ENCODE data around the gene XPC.

Gene XPC

DNA sequence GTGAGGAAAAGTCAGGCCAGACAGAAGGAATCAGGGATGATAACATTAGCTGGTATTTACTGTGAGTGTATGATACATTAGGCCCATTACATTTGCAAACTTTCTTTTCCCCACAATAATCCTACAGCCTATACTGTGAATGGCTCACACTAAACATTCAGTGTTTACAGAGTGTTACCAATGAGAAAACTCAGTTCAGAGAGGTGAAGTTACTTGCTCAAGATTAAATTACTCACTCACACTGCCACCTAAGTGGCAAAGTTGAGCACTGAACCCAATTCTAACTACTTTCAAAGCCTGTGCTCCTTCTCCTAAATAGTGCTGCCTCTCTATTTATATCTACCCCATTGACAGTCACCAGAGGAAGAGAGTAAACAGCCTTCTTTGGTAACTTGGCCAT is 8.5 kb downstream of the XPC start:
- DNase-seq: no peak

- no peak for DNase-seq
Observed at GRCh38 chr3:14169435-14169834, 9.0 kb downstream of the XPC start.

DNA sequence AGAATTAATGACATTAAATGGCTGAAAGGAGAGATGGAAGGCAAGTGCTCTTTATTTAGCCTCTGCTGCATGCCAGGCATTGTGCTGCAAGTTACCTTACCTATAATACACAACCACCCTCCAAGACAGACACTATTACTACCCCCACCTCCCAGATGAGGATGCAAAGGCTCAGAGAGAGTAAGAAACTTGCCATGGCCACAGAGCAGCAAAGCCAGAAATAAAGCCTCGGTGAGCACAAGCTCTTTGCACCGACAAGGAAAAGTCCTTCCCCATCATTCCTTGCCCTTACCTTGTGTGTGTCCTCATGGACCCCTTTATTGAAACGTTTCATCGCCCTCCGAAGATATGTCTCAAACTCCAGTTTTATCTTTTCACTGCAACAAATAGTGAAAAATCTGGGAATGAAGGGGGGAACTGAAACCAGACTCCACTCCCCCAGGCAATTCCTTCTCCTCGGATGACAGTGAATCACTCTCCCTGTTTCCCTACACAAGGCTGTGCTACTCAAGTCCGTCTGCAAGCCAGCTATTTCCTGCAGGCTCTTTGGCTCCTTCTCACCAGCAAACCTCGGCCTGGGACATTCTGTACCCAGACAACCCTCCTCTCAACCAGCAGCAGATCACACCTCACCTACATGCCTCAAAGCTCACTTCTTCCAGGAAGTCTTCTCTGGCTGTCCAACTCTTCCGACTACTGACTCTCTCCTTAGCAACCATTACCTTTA is 11.4 kb downstream of the XPC start:
- DNase-seq: no peak

- DNase-seq: no peak
Observed at GRCh38 chr3:14162178-14162577, 16.2 kb downstream of the XPC start.

GRCh38 chr3:14161282-14161681 is 17.1 kb downstream of the XPC start:
- DNase-seq: no peak

GRCh38 chr3:14159426-14159825 is 19.0 kb downstream of the XPC start:
- DNase-seq: no peak

GRCh38 chr3:14158370-14158769 is 20.0 kb downstream of the XPC start:
- no peak for DNase-seq

- no peak for DNase-seq
Observed at GRCh38 chr3:14157951-14158350, 20.4 kb downstream of the XPC start.

DNA sequence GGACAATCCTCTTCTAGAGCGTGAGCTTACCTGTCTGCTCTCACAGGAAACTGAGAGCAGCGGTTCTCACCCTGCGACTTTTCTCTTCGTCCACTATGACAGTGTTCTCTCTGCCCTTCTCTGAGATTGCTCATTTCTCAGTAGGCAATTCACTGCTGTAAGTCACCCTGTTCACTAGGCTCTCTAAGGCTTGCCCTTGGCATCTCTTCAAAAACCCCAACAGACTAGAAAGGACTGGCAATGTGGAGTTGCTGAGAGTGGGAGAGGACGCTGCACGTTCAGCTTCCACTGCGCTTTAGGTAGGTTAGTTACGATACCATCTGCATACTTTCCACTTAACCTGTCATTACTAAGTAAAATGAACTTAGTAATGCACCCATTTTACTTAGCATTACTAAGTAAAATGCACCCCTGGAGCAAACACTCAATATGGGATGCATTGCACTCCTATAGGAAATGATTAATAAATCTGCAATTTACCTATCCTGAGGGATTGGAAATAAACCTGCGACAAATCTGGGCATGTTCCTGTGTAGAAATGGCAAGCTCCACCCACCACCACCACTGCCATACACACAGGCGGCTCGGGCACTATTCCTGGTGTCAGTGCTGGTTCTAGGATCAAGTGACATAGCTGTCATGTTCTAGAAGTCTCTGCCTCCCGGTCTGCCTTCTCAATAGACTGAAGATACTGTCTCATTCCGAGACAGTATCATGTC is 21.4 kb downstream of the XPC start:
- no peak for DNase-seq

- DNase-seq: no peak
Observed at GRCh38 chr3:14156201-14156600, 22.2 kb downstream of the XPC start.

- no peak for DNase-seq
Observed at GRCh38 chr3:14154895-14155440, 23.4 kb downstream of the XPC start.

GRCh38 chr3:14154276-14154675 is 24.1 kb downstream of the XPC start:
- DNase-seq: no peak

GRCh38 chr3:14153663-14154062 is 24.7 kb downstream of the XPC start:
- no peak for DNase-seq

- DNase-seq: no peak
Observed at GRCh38 chr3:14152963-14153355, 25.4 kb downstream of the XPC start.

DNA sequence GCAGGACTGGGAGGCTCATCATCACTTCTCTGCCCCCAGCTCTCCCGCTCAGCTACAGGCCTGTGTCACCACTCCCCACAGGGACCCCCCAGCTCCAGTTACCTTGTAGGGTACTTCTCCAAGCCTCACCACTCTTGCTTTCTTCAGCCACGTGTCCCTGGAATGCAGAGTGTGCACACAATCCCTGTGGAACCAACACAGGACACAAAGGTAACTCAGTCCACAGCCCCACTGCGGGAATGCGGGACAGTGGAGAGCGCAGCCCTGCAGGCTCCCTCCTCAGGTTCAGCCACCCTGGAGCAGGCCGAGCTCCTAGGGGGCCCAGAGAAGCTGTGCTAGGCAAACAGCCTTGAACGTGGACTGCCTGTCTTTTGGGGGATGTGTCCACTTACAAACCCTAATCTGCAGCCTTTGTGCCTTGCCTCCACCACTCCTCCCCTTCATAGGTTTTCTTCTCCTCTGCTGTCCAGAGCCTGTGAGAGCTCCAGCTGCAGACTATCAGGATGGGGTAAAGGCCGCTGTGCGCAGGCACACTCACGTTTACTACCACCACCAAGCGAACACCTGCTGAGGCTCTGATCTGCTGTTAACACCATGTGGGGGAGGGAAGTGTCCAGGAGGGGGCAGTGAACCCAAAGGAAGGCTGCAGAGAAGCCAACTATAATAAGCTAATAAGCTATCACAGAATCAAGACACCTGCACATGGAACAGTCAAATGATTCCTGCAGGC is 26.0 kb downstream of the XPC start:
- DNase-seq: no peak

- no peak for DNase-seq
Observed at GRCh38 chr3:14151471-14152083, 26.8 kb downstream of the XPC start.

- no peak for DNase-seq
Observed at GRCh38 chr3:14150491-14151230, 27.7 kb downstream of the XPC start.

DNA sequence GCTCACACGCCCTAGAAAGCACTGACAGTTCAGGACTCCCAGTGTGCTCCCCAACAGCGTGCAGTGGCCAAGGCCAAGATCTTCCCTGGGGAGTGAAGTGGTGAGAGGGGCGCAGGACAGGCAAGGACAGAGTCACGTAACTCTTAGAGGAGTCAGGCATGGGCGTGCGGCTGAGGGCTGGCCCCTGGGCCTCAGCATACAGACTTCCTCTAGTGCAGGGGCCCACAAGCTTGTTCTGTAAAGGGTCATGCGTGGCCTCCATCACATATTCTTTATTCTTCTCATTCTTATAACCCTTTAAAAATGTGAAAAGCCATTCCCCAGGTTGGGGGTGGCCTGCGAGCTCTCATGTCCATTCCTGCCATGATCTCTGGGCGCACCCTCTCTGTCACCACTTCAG is 28.3 kb downstream of the XPC start:
- no peak for DNase-seq

DNA sequence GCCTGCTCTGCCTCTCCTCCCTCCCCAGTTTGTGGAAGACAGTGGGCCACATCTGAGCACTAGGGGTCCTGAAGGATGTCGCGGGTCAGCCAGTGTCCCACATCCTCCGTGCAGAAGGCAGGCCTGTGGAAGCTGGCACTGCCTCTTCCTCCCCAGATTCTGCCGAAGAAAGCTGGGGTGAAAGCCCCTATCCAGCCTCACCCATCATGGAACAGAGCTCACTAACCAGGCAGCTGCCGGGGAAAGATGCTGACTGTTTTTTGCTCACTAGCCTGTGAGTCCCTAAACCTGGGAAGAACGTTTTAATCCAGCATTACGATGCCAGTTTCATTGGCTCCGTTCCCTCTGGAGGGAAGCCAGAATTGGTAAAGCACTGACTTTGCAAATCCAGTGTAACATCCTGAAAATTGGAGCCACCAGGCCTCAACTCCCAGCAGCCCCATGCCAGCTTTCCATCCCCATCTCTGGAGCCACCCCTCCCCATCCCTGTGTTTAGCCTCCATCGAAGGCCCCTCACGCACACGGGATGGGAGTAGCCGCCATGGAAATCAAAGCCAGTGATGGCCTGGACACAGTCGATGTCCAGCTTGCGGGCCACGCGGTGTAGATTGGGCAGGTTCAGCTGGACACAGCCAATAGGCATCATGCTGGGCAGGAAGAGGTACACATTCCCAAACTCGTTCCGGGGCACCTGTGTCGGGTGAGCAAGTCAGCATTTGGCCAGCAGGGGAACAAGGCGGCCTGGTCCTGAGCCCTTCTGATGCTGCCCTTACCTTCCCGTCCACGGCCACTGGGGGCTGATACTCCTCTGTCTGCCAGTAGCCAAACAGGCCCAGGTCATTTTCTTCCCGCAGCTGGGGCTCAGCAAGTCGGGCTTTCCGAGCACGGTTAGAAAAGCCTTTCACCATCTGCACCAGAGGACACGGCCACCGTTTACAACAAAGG is 30.1 kb downstream of the XPC start:
- no peak for DNase-seq

- DNase-seq: no peak
Observed at GRCh38 chr3:14147617-14148016, 30.8 kb downstream of the XPC start.

GRCh38 chr3:14147066-14147435 is 31.4 kb downstream of the XPC start:
- no peak for DNase-seq
